ENCODE results near the gene ATP8B4.

ATP8B4 gene

GRCh38 chr15:50077176-50077575 is 41.9 kb downstream of the ATP8B4 start:
- DNase-seq (ENCODE audit: low read depth in 2 of 2), result no peak
- no peak overlapping the region for H3K4me3 ChIP-seq (replicated peaks in 1 of 2; ENCODE audit: low read depth in 2 of 2, low read length in 2 of 2)
- no peak for TF ChIP-seq CTCF (IDR thresholded peaks at IDR 0.05; ENCODE audit: low read depth, low read length)

- TF ChIP-seq CTCF (IDR thresholded peaks at IDR 0.05; ENCODE audit: low read depth, low read length), result no peak
- DNase-seq (ENCODE audit: low read depth in 2 of 2), result no peak
- no peak overlapping the region for H3K4me3 ChIP-seq (replicated peaks in 1 of 2; ENCODE audit: low read depth in 2 of 2, low read length in 2 of 2)
Observed at GRCh38 chr15:50075319-50075718, 43.7 kb downstream of the ATP8B4 start.

DNA sequence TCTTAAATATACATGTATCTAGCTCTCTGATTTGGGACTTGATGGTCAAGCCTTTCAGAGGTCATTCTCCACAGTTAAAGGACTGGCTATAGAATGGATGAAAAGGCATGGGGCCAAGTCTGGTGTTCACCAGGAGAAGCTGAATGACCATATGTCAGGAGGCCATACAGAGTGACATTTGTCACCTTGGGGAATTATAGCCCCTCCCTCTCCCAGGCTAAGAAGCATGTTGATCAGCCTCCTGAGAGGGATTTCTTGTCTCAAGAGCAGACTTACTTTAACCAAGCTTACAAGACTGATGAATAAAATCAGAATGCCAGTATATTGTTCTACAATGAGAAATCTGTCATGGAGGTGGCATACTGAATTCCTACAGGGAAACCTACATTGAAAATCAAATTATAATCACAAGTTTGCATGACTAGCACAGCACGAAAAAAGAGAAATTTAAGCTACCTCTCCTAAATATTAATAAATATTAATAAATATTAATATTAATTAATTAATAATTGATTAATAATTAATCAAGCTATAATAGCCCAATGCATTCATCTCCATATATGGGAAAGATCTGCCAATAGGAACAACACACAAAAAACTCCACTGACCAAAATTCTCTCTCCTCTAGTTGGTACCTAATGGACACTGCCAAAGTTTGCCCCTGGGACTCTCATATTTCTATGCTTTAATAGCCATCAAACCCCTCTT is 47.3 kb downstream of the ATP8B4 start:
- no peak overlapping the region for H3K4me3 ChIP-seq (replicated peaks in 1 of 2; ENCODE audit: low read depth in 2 of 2, low read length in 2 of 2)
- no peak for DNase-seq (ENCODE audit: low read depth in 2 of 2)
- no peak for TF ChIP-seq CTCF (IDR thresholded peaks at IDR 0.05; ENCODE audit: low read depth, low read length)

GRCh38 chr15:50068016-50068415 is 51.0 kb downstream of the ATP8B4 start:
- no peak overlapping the region for H3K4me3 ChIP-seq (replicated peaks in 1 of 2; ENCODE audit: low read depth in 2 of 2, low read length in 2 of 2)
- no peak for DNase-seq (ENCODE audit: low read depth in 2 of 2)
- no peak for TF ChIP-seq CTCF (IDR thresholded peaks at IDR 0.05; ENCODE audit: low read depth, low read length)

GRCh38 chr15:50067254-50067653 is 51.8 kb downstream of the ATP8B4 start:
- no peak overlapping the region for H3K4me3 ChIP-seq (replicated peaks in 1 of 2; ENCODE audit: low read depth in 2 of 2, low read length in 2 of 2)
- no peak for DNase-seq (ENCODE audit: low read depth in 2 of 2)
- TF ChIP-seq CTCF (IDR thresholded peaks at IDR 0.05; ENCODE audit: low read depth, low read length), result no peak

- no peak for DNase-seq (ENCODE audit: low read depth in 2 of 2)
- no peak for TF ChIP-seq CTCF (IDR thresholded peaks at IDR 0.05; ENCODE audit: low read depth, low read length)
- no peak overlapping the region for H3K4me3 ChIP-seq (replicated peaks in 1 of 2; ENCODE audit: low read depth in 2 of 2, low read length in 2 of 2)
Observed at GRCh38 chr15:50066666-50067065, 52.4 kb downstream of the ATP8B4 start.

DNA sequence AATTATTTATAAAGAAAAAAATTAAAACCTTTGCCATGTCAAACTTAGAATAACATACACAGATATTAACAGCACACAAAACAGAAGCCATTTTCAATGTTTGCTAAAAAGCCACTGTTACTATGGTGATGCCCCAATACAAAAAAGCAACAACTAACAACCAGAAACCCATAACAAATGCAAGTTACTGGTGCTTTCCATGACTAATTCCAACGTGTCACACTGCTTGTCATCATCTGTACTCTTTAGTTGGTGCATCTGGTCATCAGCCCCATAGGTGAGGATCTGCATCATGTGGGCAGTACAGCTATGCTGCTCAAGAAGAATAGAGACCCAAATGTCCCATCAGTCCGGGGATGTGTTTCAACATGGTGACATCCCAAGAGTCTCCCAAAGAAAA is 52.8 kb downstream of the ATP8B4 start:
- DNase-seq (ENCODE audit: low read depth in 2 of 2), result peak; percentile 32 to 57
- TF ChIP-seq CTCF (IDR thresholded peaks at IDR 0.05; ENCODE audit: low read depth, low read length), result no peak
- H3K4me3 ChIP-seq (replicated peaks in 1 of 2; ENCODE audit: low read depth in 2 of 2, low read length in 2 of 2), result no peak overlapping the region

Measured in cardiac fibroblast (primary cell).